ENCODE data around the gene RBM7. TPM values are rescaled to one million over a fixed set of nuclear protein-coding genes. Genes with fewer than 3 reads are reported as not detected.

Gene RBM7
- total RNA-seq, 1 donor from 2014 or later: 61.1 TPM

- H3K4me1 ChIP-seq: peaks cover 18% of the 10 kb centered on the region
- Mint-ChIP-seq H3K9me3 (no peaks in the 10 kb centered on the region), H3K27me3 (ENCODE audit: insufficient read depth, low read depth) (no peaks in the 10 kb centered on the region), H3K27ac (no peak overlapping the region), H3K4me1 (peaks cover 16% of the 10 kb centered on the region), H3K36me3 (peaks cover 3% of the 10 kb centered on the region), H3K4me3 (peak overlapping the region; percentile 96)
- H3F3A ChIP-seq (ENCODE audit: low read depth): no peaks in the 10 kb centered on the region
- peak; percentile 16 for DNase-seq (ENCODE audit: low spot score)
- H3K27ac ChIP-seq: no peak overlapping the region
- H3K27me3 ChIP-seq: no peaks in the 10 kb centered on the region
- H3K4me3 ChIP-seq: peak overlapping the region; percentile 98
- TF ChIP-seq CTCF (IDR thresholded peaks at IDR 0.05): no peak
- H3K36me3 ChIP-seq: no peaks in the 10 kb centered on the region
- H4K20me1 ChIP-seq (ENCODE audit: low read depth): no peaks in the 10 kb centered on the region
- peak overlapping the region; percentile 97 for H2AFZ ChIP-seq (replicated peaks)
- H3K79me2 ChIP-seq (ENCODE audit: low read depth): peaks cover 52% of the 10 kb centered on the region
- no peaks in the 10 kb centered on the region for H3K9me3 ChIP-seq (ENCODE audit: low read depth)
- H3K4me2 ChIP-seq: peak overlapping the region; percentile 85
- peak overlapping the region; percentile 35 for H3K9ac ChIP-seq
These were observed 39.8 kb downstream of the RBM7 start for GRCh38 chr11:114440121-114440860.

DNA sequence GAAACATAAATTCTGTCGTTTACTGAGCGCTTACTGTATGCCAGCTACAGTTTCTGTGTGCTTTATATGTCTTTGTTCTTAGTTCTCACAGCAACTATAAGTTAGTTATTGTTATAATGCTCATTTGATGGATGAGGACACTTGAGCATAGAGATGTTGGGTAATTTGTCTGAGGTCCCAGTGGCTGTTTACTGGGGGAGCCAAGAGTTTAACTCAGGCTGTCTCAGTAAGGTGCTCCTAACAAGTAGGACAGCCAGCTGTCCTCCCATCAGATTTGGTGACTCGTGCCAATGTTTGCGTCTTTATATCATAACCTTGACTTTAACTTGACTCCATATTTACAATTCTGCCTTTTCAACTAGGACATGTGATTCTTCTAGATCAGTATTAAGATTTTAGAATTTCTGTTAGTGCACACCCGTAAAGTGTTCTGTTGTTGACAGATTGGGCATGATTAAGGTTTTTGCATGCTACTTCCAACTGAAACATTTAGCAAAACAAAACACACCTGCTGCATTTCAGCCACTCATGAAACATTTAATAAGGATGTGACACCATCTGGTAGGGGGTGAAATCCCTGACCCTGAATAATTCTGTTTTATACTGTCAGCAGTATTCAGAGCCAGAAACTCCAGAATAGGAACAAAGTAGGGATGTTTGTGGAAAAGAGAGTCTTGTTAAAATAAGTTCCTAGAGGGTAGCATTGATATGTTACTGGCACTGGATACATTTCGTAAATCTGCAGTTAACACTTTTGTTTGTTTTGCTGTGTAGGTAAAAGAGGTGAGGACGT, 40.7 kb downstream of the RBM7 start:
- no peak for DNase-seq (ENCODE audit: low spot score)
- no peaks in the 10 kb centered on the region for H3F3A ChIP-seq (ENCODE audit: low read depth)
- Mint-ChIP-seq H3K27ac (no peak overlapping the region), H3K4me3 (peak overlapping the region; percentile 71), H3K27me3 (ENCODE audit: insufficient read depth, low read depth) (no peaks in the 10 kb centered on the region), H3K36me3 (peaks cover 3% of the 10 kb centered on the region), H3K4me1 (peaks cover 16% of the 10 kb centered on the region), H3K9me3 (no peaks in the 10 kb centered on the region)
- no peaks in the 10 kb centered on the region for H4K20me1 ChIP-seq (ENCODE audit: low read depth)
- peaks cover 58% of the 10 kb centered on the region for H3K79me2 ChIP-seq (ENCODE audit: low read depth)
- peak overlapping the region; percentile 85 for H3K4me2 ChIP-seq
- H3K27me3 ChIP-seq: no peaks in the 10 kb centered on the region
- H3K9ac ChIP-seq: no peak overlapping the region
- no peak for TF ChIP-seq EZH2phosphoT487 (IDR thresholded peaks at IDR 0.05)
- no peak for TF ChIP-seq EZH2 (IDR thresholded peaks at IDR 0.05)
- TF ChIP-seq CTCF (IDR thresholded peaks at IDR 0.05): no peak
- H2AFZ ChIP-seq (replicated peaks): no peak overlapping the region
- H3K36me3 ChIP-seq: no peaks in the 10 kb centered on the region
- peaks cover 18% of the 10 kb centered on the region for H3K4me1 ChIP-seq
- no peaks in the 10 kb centered on the region for H3K9me3 ChIP-seq (ENCODE audit: low read depth)
- H3K4me3 ChIP-seq: peak overlapping the region; percentile 98
- H3K27ac ChIP-seq: no peak overlapping the region

- H3K9ac ChIP-seq: no peak overlapping the region
- no peak overlapping the region for H3K4me3 ChIP-seq
- no peaks in the 10 kb centered on the region for H3K9me3 ChIP-seq (ENCODE audit: low read depth)
- no peak overlapping the region for H3K4me2 ChIP-seq
- H3K36me3 ChIP-seq: no peaks in the 10 kb centered on the region
- Mint-ChIP-seq H3K27me3 (ENCODE audit: insufficient read depth, low read depth) (no peaks in the 10 kb centered on the region), H3K27ac (no peak overlapping the region), H3K4me1 (peaks cover 16% of the 10 kb centered on the region), H3K4me3 (no peak overlapping the region), H3K9me3 (no peaks in the 10 kb centered on the region), H3K36me3 (peaks cover 8% of the 10 kb centered on the region)
- no peaks in the 10 kb centered on the region for H4K20me1 ChIP-seq (ENCODE audit: low read depth)
- no peak overlapping the region for H3K27ac ChIP-seq
- TF ChIP-seq EZH2 (IDR thresholded peaks at IDR 0.05): no peak
- no peak for TF ChIP-seq CTCF (IDR thresholded peaks at IDR 0.05)
- TF ChIP-seq EZH2phosphoT487 (IDR thresholded peaks at IDR 0.05): no peak
- H3K4me1 ChIP-seq: peaks cover 18% of the 10 kb centered on the region
- no peak for DNase-seq (ENCODE audit: low spot score)
- H3K27me3 ChIP-seq: no peaks in the 10 kb centered on the region
- no peak overlapping the region for H2AFZ ChIP-seq (replicated peaks)
- H3K79me2 ChIP-seq (ENCODE audit: low read depth): peaks cover 61% of the 10 kb centered on the region
- H3F3A ChIP-seq (ENCODE audit: low read depth): no peaks in the 10 kb centered on the region
These were observed 41.5 kb downstream of the RBM7 start for GRCh38 chr11:114441921-114442320.
